Body of pancreas (tissue), 4 donors: Measurements from ENCODE around the gene PCSK4. TPM values are rescaled to one million over a fixed set of nuclear protein-coding genes. Genes with fewer than 3 reads are reported as not detected.

Experiments used
- ATAC-seq: fragments of 150-250 bp; one replicate; pipeline ENCODE4 v1.9.1; 2016
- DNase-seq, 4 donors: peaks; one replicate each; pipeline ENCODE4 v3.0.0-alpha.2; 2019
- H3K27ac ChIP-seq, 4 donors: fragments of 200-600 bp; sonication (generic); 1 replicate in 3 of 4; 2 replicates in 1 of 4; pipeline versions ENCODE4 v1.5.1 to v1.6.1; 2016 to 2019; ENCODE audit warnings: mild to moderate bottlenecking in 1 of 4, mixed read lengths in 1 of 4, moderate library complexity in 1 of 4
- H3K27me3 ChIP-seq, 2 donors: fragments of 200-600 bp; sonication (generic); one replicate each; pipeline ENCODE4 v1.6.0; 2016; ENCODE audit warnings: mild to moderate bottlenecking in 1 of 2
- H3K36me3 ChIP-seq, 2 donors: fragments of 200-600 bp; sonication (generic); replicated peaks in 1 of 2; 2 replicates each; pipeline ENCODE4 v1.5.1; 2016; ENCODE audit warnings: low read depth in 2 of 2; ENCODE audit not compliant: insufficient read depth in 1 of 2
- H3K4me1 ChIP-seq: fragments of 200-600 bp; sonication (generic); one replicate; pipeline ENCODE4 v1.6.0; 2016
- H3K4me3 ChIP-seq, 2 donors: fragments of 200-600 bp; sonication (generic); 1 replicate in 1 of 2; 2 replicates in 1 of 2; pipeline ENCODE4 v1.5.1; 2016 to 2019
- H3K9me3 ChIP-seq, 3 donors: fragments of 200-600 bp; sonication (generic); 1 replicate in 2 of 3; 2 replicates in 1 of 3; pipeline ENCODE4 v1.5.1; 2016
- CTCF ChIP-seq, 7 experiments: fragments of 450-650 bp in 4 of 7; fragments of 200-600 bp in 3 of 7; sonication (generic) in 3 of 7; IDR thresholded peaks; one replicate each; pipeline ENCODE4 v1.5.1; 2016 to 2019; ENCODE audit warnings: antibody characterized with exemption in 7 of 7
- POLR2A ChIP-seq, 3 donors: fragments of 450-650 bp; IDR thresholded peaks; one replicate each; pipeline ENCODE4 v1.6.1; 2016; ENCODE audit warnings: antibody characterized with exemption in 3 of 3, mild to moderate bottlenecking in 2 of 3
- WGBS, 2 donors: methylation state at CpG; one replicate each; pipeline ENCODE4 v1.1.5; 2017; 5-methylcytosine and 5-hydroxymethylcytosine counted together
- intact Hi-C: fragments of 100-400 bp; cut with DNase I; formaldehyde crosslinking; loops from one replicate; pipeline ENCODE4 v1.15.1; 2023
- total RNA-seq, 2 donors: library from RNA; depleted of rRNA; stranded (reverse); fragments of >200 nt; gene quantifications; one replicate each; pipeline ENCODE4 v1.1.0, GENCODE V29; 2016

PCSK4 gene
- total RNA-seq, 2 donors from 2014 or later: 5.2 to 10.9 TPM

- TF ChIP-seq CTCF (IDR thresholded peaks at IDR 0.05) (no peak), POLR2A (IDR thresholded peaks at IDR 0.05) (no peak)
- ATAC-seq (no peak), DNase-seq (no peak)
- Histone ChIP-seq H3K36me3 (no peaks in the 10 kb centered on the region), H3K27me3 (peaks cover 4 to 67% of the 10 kb centered on the region in 2 donors), H3K4me1 (peaks cover 31% of the 10 kb centered on the region), H3K9me3 (no peaks in the 10 kb centered on the region), H3K27ac (no peak overlapping the region), H3K4me3 (no peak overlapping the region)
- intact Hi-C loops: no loop called here
- WGBS, 2 donors: 70 to 74% methylated on average over 9 of the region's 9 CpGs
Observed at GRCh38 chr19:1447944-1448343, 42.2 kb downstream of the PCSK4 start.

- Histone ChIP-seq H3K27ac (no peak overlapping the region), H3K4me3 (no peak overlapping the region), H3K4me1 (peaks cover 26% of the 10 kb centered on the region), H3K36me3 (no peaks in the 10 kb centered on the region), H3K9me3 (no peaks in the 10 kb centered on the region), H3K27me3 (peaks cover 4 to 62% of the 10 kb centered on the region in 2 donors)
- intact Hi-C loops: no loop called here
- WGBS, 2 donors: 10 to 20% methylated on average over 2 to 4 of the region's 4 CpGs
- TF ChIP-seq CTCF (IDR thresholded peaks at IDR 0.05): no peak
- no peak for TF ChIP-seq POLR2A (IDR thresholded peaks at IDR 0.05)
- no peak for ATAC-seq
- DNase-seq: no peak
Observed at GRCh38 chr19:1447504-1447903, 42.6 kb downstream of the PCSK4 start.

DNA sequence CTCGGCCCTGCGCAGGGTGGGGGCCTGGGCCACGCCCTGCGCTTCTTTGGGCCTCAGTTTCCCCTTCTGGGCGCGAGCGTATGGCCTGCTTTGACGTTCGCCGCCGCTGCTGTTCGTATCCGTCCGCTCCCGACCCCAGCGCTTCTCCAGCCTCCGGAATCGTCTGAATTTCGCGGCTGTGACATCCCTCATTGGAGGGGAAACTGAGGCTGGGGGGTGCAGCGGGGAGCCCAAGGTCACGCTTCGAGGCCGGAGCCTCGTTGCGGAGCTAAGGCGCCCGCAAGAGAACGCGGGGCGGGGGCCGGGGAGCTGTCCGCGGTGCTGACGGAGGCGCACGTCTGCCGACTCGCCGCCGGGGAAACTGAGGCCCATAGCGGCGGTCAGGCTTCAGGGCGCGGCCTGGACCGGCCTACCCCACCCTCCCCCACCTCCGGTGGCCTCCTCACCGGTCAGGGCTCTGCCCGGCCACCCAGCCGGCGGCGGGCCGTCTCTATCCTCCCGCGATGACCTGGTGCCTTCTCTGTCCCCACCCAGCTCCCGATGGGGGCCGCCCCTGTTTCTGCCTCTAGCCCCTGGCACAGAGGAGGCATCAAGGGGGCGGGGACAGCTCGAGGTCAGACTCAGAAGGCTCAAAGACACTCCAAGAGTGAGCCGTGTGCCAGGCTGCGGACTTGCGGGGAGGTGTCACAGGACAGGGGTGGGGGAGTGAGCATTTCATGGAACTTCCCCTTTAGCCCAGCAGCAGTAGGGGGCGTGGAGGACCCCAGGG, 43.3 kb downstream of the PCSK4 start:
- DNase-seq: no peak
- Histone ChIP-seq H3K27me3 (peaks cover 4 to 56% of the 10 kb centered on the region in 2 donors), H3K4me3 (no peak overlapping the region), H3K36me3 (no peaks in the 10 kb centered on the region), H3K9me3 (no peaks in the 10 kb centered on the region), H3K4me1 (peaks cover 25% of the 10 kb centered on the region), H3K27ac (no peak overlapping the region)
- intact Hi-C loops: no loop called here
- no peak for TF ChIP-seq CTCF (IDR thresholded peaks at IDR 0.05)
- no peak for TF ChIP-seq POLR2A (IDR thresholded peaks at IDR 0.05)
- ATAC-seq: no peak
- WGBS, 2 donors: 5 to 20% methylated on average over 1 to 63 of the region's 63 CpGs

DNA sequence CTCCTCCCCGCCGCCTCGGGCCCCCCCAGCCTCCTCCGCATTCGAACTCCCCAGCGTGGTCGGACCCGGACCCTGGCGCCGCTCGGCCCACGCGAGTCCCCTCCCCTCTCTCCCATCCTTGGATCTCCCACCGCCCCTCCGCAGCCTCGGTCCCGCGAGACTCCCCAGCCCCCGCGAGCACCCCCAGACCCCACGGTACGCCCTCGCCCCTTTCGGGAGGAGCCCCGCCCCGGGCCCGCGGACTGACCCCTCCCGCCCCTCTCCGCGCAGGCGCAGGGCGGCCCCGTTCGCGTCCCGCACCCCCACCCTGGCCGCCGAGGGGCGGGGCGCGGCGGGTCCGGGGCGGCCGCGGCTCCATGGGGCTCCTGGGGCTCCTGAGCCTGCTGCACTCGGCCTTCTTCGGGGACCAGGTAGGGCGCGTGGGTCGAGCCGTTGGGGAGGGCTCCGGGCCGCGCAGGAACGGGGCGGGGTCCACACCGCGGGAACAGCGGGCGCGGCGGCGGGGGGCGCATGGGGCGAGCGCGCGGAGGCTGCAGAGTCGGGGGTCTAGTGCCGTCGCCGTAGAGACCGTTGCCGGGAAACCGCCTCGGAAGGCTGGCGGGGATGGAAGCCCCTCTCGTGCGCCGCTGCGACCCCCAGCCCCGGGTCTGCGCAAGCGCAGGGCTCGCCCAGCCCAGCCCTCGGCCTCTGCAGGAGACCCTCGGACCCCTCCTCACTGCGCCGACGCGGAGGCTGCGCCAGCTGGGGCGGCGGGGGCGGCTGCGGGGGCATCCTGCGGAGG, 44.0 kb downstream of the PCSK4 start:
- no peak for DNase-seq
- TF ChIP-seq POLR2A (IDR thresholded peaks at IDR 0.05): no peak
- H3K9me3 ChIP-seq: no peaks in the 10 kb centered on the region
- WGBS, 2 donors: 1% methylated on average over 81 of the region's 99 CpGs; no CpG with 5 or more reads in 1 of the 2 donors
- H3K36me3 ChIP-seq: peaks cover 0 to 3% of the 10 kb centered on the region in 2 donors
- peaks cover 4 to 49% of the 10 kb centered on the region in 2 donors for H3K27me3 ChIP-seq
- intact Hi-C loops: no loop called here
- ATAC-seq: no peak
- no peak overlapping the region for H3K4me3 ChIP-seq
- H3K4me1 ChIP-seq: peaks cover 25% of the 10 kb centered on the region
- H3K27ac ChIP-seq: no peak overlapping the region

GRCh38 chr19:1445185-1445931, 44.8 kb downstream of the PCSK4 start:
- Histone ChIP-seq H3K27ac (no peak overlapping the region), H3K4me3 (no peak overlapping the region), H3K27me3 (peaks cover 4 to 41% of the 10 kb centered on the region in 2 donors), H3K9me3 (no peaks in the 10 kb centered on the region), H3K4me1 (peaks cover 32% of the 10 kb centered on the region), H3K36me3 (peaks cover 0 to 11% of the 10 kb centered on the region in 2 donors)
- TF ChIP-seq CTCF (IDR thresholded peaks at IDR 0.05) (peak; percentile 64 to 93 (median 87)), POLR2A (IDR thresholded peaks at IDR 0.05) (no peak)
- ATAC-seq (peak; percentile 86), DNase-seq (peak; percentile 58 to 69 (median 64))
- intact Hi-C loops: no loop called here
- 1 to 3% methylated on average over 29 to 69 of the region's 70 CpGs for WGBS, 2 donors
